HCT116 (cell line): ENCODE data around the gene HERPUD1. TPM values are rescaled to one million over a fixed set of nuclear protein-coding genes. Genes with fewer than 3 reads are reported as not detected.

Source experiments
- ATAC-seq: fragments of 200-7000 bp; cut with Tn5 transposase; 2 replicates; pipeline ENCODE4 v1.9.1; 2020; ENCODE audit warnings: mild to moderate bottlenecking, moderate library complexity
- BruUV-seq: library from RNA; stranded (reverse); fragments of 400-500 nt; replicated peaks from 2 replicates; lab custom pipeline; 2021; lab: Mats Ljungman, UMichigan
- CTCF ChIA-PET: fragments of 300-600 bp; sonication (Branson Sonifier 250); formaldehyde crosslinking; loops from one replicate; lab custom pipeline; 2021; ENCODE audit warnings: antibody characterized with exemption; lab: Charles Lee
- POLR2A ChIA-PET: fragments of 300-600, 350-600 bp; sonication (Branson Sonifier 250); formaldehyde crosslinking; loops from one replicate; lab custom pipeline; 2021; ENCODE audit warnings: antibody characterized with exemption; lab: Charles Lee
- RAD21 ChIA-PET, 2 experiments: fragments of 300-600 bp; sonication (Branson Sonifier 250); formaldehyde crosslinking; loops; one replicate each; lab custom pipeline; 2023; ENCODE audit warnings: low total read pairs in 2 of 2; ENCODE audit not compliant: uncharacterized antibody in 2 of 2, unreplicated experiment in 2 of 2, low non-redundant PET in 1 of 2; lab: Charles Lee
- DNase-seq: peaks from one replicate; pipeline ENCODE4 v3.0.0-alpha.2; 2010; ENCODE audit warnings: low read depth, low spot score
- H2AFZ ChIP-seq: fragments of 200-600 bp; shearing (Covaris generic), sonication (generic); 2 replicates; pipeline ENCODE4 v1.6.1; 2017; ENCODE audit warnings: low read depth, mixed run types, mixed read lengths, antibody characterized with exemption, low read length; ENCODE audit not compliant: poor library complexity, severe bottlenecking
- H3K27ac ChIP-seq: 2 replicates; pipeline ENCODE4 v1.5.1; 2012; ENCODE audit warnings: low read depth, low read length
- H3K27me3 ChIP-seq: fragments of 200-600 bp; sonication (generic); 2 replicates; pipeline ENCODE4 v1.6.1; 2016; ENCODE audit warnings: mixed run types, low read length, mixed read lengths; ENCODE audit not compliant: insufficient read depth
- H3K36me3 ChIP-seq, 2 experiments: fragments of 200-500 bp in 1 of 2; fragments of 200-600 bp in 1 of 2; sonication (Bioruptor generic) in 1 of 2; sonication (generic) in 1 of 2; 2 replicates each; pipeline versions ENCODE4 v1.5.1 to v1.6.1; 2014 to 2016; ENCODE audit warnings: low read length in 2 of 2, inconsistent platforms in 1 of 2, mixed read lengths in 1 of 2, mixed run types in 1 of 2; ENCODE audit not compliant: insufficient read depth in 2 of 2, control insufficient read depth in 1 of 2
- H3K4me1 ChIP-seq, 2 experiments: fragments of 200-600 bp in 1 of 2; sonication (generic) in 1 of 2; 2 replicates each; pipeline versions ENCODE4 v1.5.1 to v1.6.1; 2012 to 2017; ENCODE audit warnings: low read length in 2 of 2, inconsistent platforms in 1 of 2, mild to moderate bottlenecking in 1 of 2, mixed read lengths in 1 of 2, mixed run types in 1 of 2, moderate library complexity in 1 of 2; ENCODE audit not compliant: insufficient read depth in 2 of 2, control insufficient read depth in 1 of 2
- H3K4me2 ChIP-seq: fragments of 200-600 bp; sonication (generic); 2 replicates; pipeline ENCODE4 v1.6.1; 2017; ENCODE audit warnings: mixed run types, low read length, mixed read lengths
- H3K4me3 ChIP-seq, 2 experiments: fragments of 200-600 bp in 1 of 2; sonication (generic) in 1 of 2; replicated peaks in 1 of 2; 2 replicates each; pipeline ENCODE4 v1.5.1; 2011 to 2016; ENCODE audit warnings: low read length in 2 of 2, control low read depth in 1 of 2, low read depth in 1 of 2, mild to moderate bottlenecking in 1 of 2, mixed read lengths in 1 of 2, mixed run types in 1 of 2
- H3K79me2 ChIP-seq: fragments of 200-600 bp; sonication (generic); 2 replicates; pipeline ENCODE4 v1.6.1; 2017; ENCODE audit warnings: mild to moderate bottlenecking, mixed run types, low read length, moderate library complexity, mixed read lengths; ENCODE audit not compliant: insufficient read depth
- H3K9ac ChIP-seq: fragments of 200-600 bp; sonication (generic); 2 replicates; pipeline ENCODE4 v1.6.1; 2016; ENCODE audit warnings: low read length, mixed read lengths
- H3K9me2 ChIP-seq: fragments of 200-600 bp; sonication (generic), shearing (Covaris generic); 2 replicates; pipeline ENCODE4 v1.6.1; 2017; ENCODE audit warnings: mixed run types, mild to moderate bottlenecking, moderate library complexity; ENCODE audit not compliant: insufficient read depth
- H3K9me3 ChIP-seq, 2 experiments: fragments of 200-500 bp in 1 of 2; fragments of 200-600 bp in 1 of 2; sonication (Bioruptor generic) in 1 of 2; sonication (generic) in 1 of 2; 2 replicates each; pipeline ENCODE4 v1.6.1; 2014 to 2017; ENCODE audit warnings: low read length in 2 of 2, mixed read lengths in 2 of 2, inconsistent platforms in 1 of 2, low read depth in 1 of 2, mild to moderate bottlenecking in 1 of 2, mixed run types in 1 of 2, moderate library complexity in 1 of 2; ENCODE audit not compliant: control insufficient read depth in 1 of 2, insufficient read depth in 1 of 2
- H4K20me1 ChIP-seq: fragments of 200-600 bp; sonication (generic), shearing (Covaris generic); 2 replicates; pipeline ENCODE4 v1.6.1; 2017; ENCODE audit warnings: mixed run types, mild to moderate bottlenecking, moderate library complexity; ENCODE audit not compliant: insufficient read depth
- CBX3 ChIP-seq: IDR thresholded peaks from 2 replicates; pipeline ENCODE4 v1.6.1; 2012; ENCODE audit warnings: low read depth
- CEBPB ChIP-seq: IDR thresholded peaks from 2 replicates; pipeline ENCODE4 v1.6.1; 2012; ENCODE audit warnings: low read depth
- POLR2A ChIP-seq: IDR thresholded peaks from 2 replicates; pipeline ENCODE4 v1.7.0; 2011; ENCODE audit warnings: borderline replicate concordance; ENCODE audit not compliant: insufficient read depth, insufficient read length; ENCODE audit errors: extremely low read depth
- SIN3A ChIP-seq: IDR thresholded peaks from 2 replicates; pipeline ENCODE4 v1.6.1; 2012; ENCODE audit warnings: low read depth
- ZBTB33 ChIP-seq: IDR thresholded peaks from 2 replicates; pipeline ENCODE4 v1.6.1; 2011; ENCODE audit warnings: mild to moderate bottlenecking, low read length, moderate library complexity; ENCODE audit not compliant: insufficient replicate concordance; ENCODE audit errors: extremely low read depth
- ZFX ChIP-seq: fragments of 450-650 bp; IDR thresholded peaks from 2 replicates; pipeline ENCODE4 v1.6.1; 2017
- intact Hi-C: fragments of 100-400 bp; cut with micrococcal nuclease; formaldehyde crosslinking; loops from 2 replicates; pipeline ENCODE4 v1.10.0; 2022
- total RNA-seq: library from RNA; stranded (reverse); gene quantifications from one replicate; pipeline ENCODE4 v1.2.1, GENCODE V29; 2021; ENCODE audit not compliant: unreplicated experiment

HERPUD1 gene
- total RNA-seq, 1 experiment from 2014 or later, result 113 TPM

GRCh38 chr16:56915336-56916119 lies 16.4 kb upstream of the HERPUD1 start:
- H3K27ac ChIP-seq, result no peak overlapping the region
- H3K36me3 ChIP-seq, result no peaks in the 10 kb centered on the region
- no peak for TF ChIP-seq ZFX
- no peak for TF ChIP-seq CEBPB
- TF ChIP-seq ZBTB33, result no peak
- no peak for TF ChIP-seq SIN3A
- no peak for TF ChIP-seq CBX3
- TF ChIP-seq POLR2A, result no peak
- H3K79me2 ChIP-seq, result no peaks in the 10 kb centered on the region
- H3K4me2 ChIP-seq, result no peak overlapping the region
- no peak overlapping the region for H2AFZ ChIP-seq
- 0 out of 2 replicates have a peak, but pooled peaks cover 7% of the 10 kb centered on the region for H3K27me3 ChIP-seq
- ChIA-PET POLR2A (interaction anchor here (0.6 to 0.9 kb wide), 2 partner anchors 14 to 16 kb away, joined by 3 to 4 read pairs; partner anchors contain the start of gene HERPUD1), RAD21 (no interaction called here), CTCF (no interaction called here)
- H4K20me1 ChIP-seq, result no peaks in the 10 kb centered on the region
- no peak overlapping the region for H3K4me3 ChIP-seq
- H3K9ac ChIP-seq, result no peak overlapping the region
- intact Hi-C loops, result no loop called here
- no peak for DNase-seq
- H3K9me3 ChIP-seq, result no peaks in the 10 kb centered on the region
- ATAC-seq, result no peak
- H3K9me2 ChIP-seq, result no peaks in the 10 kb centered on the region
- BruUV-seq, result no TSS peak
- H3K4me1 ChIP-seq, result no peaks in the 10 kb centered on the region
